GM23338 (cell line): ENCODE measurements around the gene COBLL1. TPM values are rescaled to one million over a fixed set of nuclear protein-coding genes. Genes with fewer than 3 reads are reported as not detected.

Experiments used
- ATAC-seq: fragments of 200-7000 bp; cut with Tn5 transposase; 3 replicates; pipeline ENCODE4 v1.9.1; 2020
- DNase-seq: peaks from one replicate; pipeline ENCODE4 v3.0.0-alpha.2; 2015; ENCODE audit warnings: low spot score
- H2AFZ ChIP-seq: fragments of 200-600 bp; sonication (generic); 2 replicates; pipeline ENCODE4 v1.8.0; 2016; ENCODE audit warnings: antibody characterized with exemption, mild to moderate bottlenecking, moderate library complexity
- H3F3A ChIP-seq: fragments of 200-600 bp; sonication (generic); replicated peaks from 2 replicates; pipeline ENCODE4 v1.8.0; 2017; ENCODE audit warnings: antibody characterized with exemption, mixed run types, low read depth
- H3K27ac ChIP-seq: fragments of 200-600 bp; sonication (generic); 2 replicates; pipeline ENCODE4 v1.6.1; 2016; ENCODE audit warnings: low read depth
- H3K27me3 ChIP-seq: fragments of 200-600 bp; sonication (generic); 2 replicates; pipeline ENCODE4 v1.8.0; 2016; ENCODE audit warnings: mild to moderate bottlenecking, mixed run types, moderate library complexity; ENCODE audit not compliant: insufficient read depth
- H3K36me3 ChIP-seq: fragments of 200-600 bp; sonication (generic); 2 replicates; pipeline ENCODE4 v1.8.0; 2016; ENCODE audit warnings: mild to moderate bottlenecking; ENCODE audit not compliant: insufficient read depth
- H3K4me1 ChIP-seq: fragments of 200-600 bp; sonication (generic); 2 replicates; pipeline ENCODE4 v1.8.0; 2016; ENCODE audit warnings: mild to moderate bottlenecking, moderate library complexity; ENCODE audit not compliant: insufficient read depth
- H3K4me2 ChIP-seq: fragments of 200-600 bp; sonication (generic); 2 replicates; pipeline ENCODE4 v1.7.1; 2017; ENCODE audit warnings: mixed run types
- H3K4me3 ChIP-seq: fragments of 200-600 bp; sonication (generic); 2 replicates; pipeline ENCODE4 v1.6.1; 2016; ENCODE audit warnings: mixed run types
- H3K79me2 ChIP-seq: fragments of 200-600 bp; sonication (generic); replicated peaks from 2 replicates; pipeline ENCODE4 v1.8.0; 2017; ENCODE audit warnings: mild to moderate bottlenecking; ENCODE audit not compliant: insufficient read depth
- H3K9me2 ChIP-seq: fragments of 200-600 bp; sonication (generic); 2 replicates; pipeline ENCODE4 v1.8.0; 2017; ENCODE audit not compliant: insufficient read depth
- H4K20me1 ChIP-seq: fragments of 200-600 bp; sonication (generic); replicated peaks from 2 replicates; pipeline ENCODE4 v1.8.0; 2017; ENCODE audit warnings: mild to moderate bottlenecking; ENCODE audit not compliant: insufficient read depth
- H3K27ac Mint-ChIP-seq: 2 replicates; pipeline ENCODE4 v1.8.0; 2020; ENCODE audit warnings: inconsistent platforms, mild to moderate bottlenecking, moderate library complexity, mixed read lengths
- H3K27me3 Mint-ChIP-seq: 3 replicates; pipeline ENCODE4 v1.8.0; 2022; ENCODE audit warnings: low read depth, mild to moderate bottlenecking, moderate library complexity, mixed read lengths, inconsistent platforms; ENCODE audit not compliant: insufficient read depth, poor library complexity
- H3K36me3 Mint-ChIP-seq: 3 replicates; pipeline ENCODE4 v1.8.0; 2021; ENCODE audit warnings: low read depth, mild to moderate bottlenecking, inconsistent platforms, moderate library complexity, mixed read lengths
- H3K4me1 Mint-ChIP-seq: 3 replicates; pipeline ENCODE4 v1.8.0; 2020; ENCODE audit warnings: mild to moderate bottlenecking, inconsistent platforms, mixed read lengths
- H3K4me3 Mint-ChIP-seq: 3 replicates; pipeline ENCODE4 v1.8.0; 2021; ENCODE audit warnings: moderate library complexity, mild to moderate bottlenecking, inconsistent platforms, mixed read lengths
- H3K9me3 Mint-ChIP-seq: 3 replicates; pipeline ENCODE4 v1.8.0; 2020; ENCODE audit warnings: moderate library complexity, mild to moderate bottlenecking, inconsistent platforms, mixed read lengths
- CREB1 ChIP-seq: fragments of 250-450 bp; sonication (Bioruptor Pico); IDR thresholded peaks from 2 replicates; pipeline ENCODE4 v1.5.0; 2020; ENCODE audit warnings: low read depth, mild to moderate bottlenecking, moderate library complexity
- EZH2 ChIP-seq: fragments of 200-600 bp; sonication (generic); IDR thresholded peaks from one replicate; pipeline ENCODE4 v1.8.0; 2017; ENCODE audit warnings: antibody characterized with exemption, mild to moderate bottlenecking, low read depth; ENCODE audit not compliant: unreplicated experiment
- NANOG ChIP-seq: IDR thresholded peaks from 2 replicates; pipeline ENCODE4 v1.6.1; 2016; ENCODE audit warnings: antibody characterized with exemption, borderline replicate concordance
- STAT1 ChIP-seq: IDR thresholded peaks from one replicate; pipeline ENCODE4 v1.6.1; 2016; ENCODE audit warnings: antibody characterized with exemption; ENCODE audit not compliant: unreplicated experiment
- polyA plus RNA-seq: library from polyadenylated mRNA; unstranded; fragments of >200 nt; fragmentation: Nextera tagmentation; extraction: Ambion mirVana; gene quantifications from 2 replicates; pipeline ENCODE4 v1.2.1, GENCODE V29; 2016
- total RNA-seq: library from RNA; depleted of rRNA; stranded (reverse); fragments of >200 nt; shearing (Covaris generic); gene quantifications from 2 replicates; pipeline ENCODE4 v1.2.3, GENCODE V29; 2014
- TF ChIP-seq, protein P1 (sequence below): IDR thresholded peaks from one replicate; pipeline ENCODE4 v1.6.1; 2018; ENCODE audit warnings: antibody characterized with exemption; ENCODE audit not compliant: unreplicated experiment
- TF ChIP-seq, protein P2 (sequence below): fragments of 250-450 bp; sonication (Bioruptor Pico); IDR thresholded peaks from 2 replicates; pipeline ENCODE4 v1.5.0; 2020; ENCODE audit warnings: mild to moderate bottlenecking, moderate library complexity

COBLL1 gene
- total and polyA plus RNA-seq, 2 experiments from 2014 or later, result 2.9 to 7.4 TPM

DNA sequence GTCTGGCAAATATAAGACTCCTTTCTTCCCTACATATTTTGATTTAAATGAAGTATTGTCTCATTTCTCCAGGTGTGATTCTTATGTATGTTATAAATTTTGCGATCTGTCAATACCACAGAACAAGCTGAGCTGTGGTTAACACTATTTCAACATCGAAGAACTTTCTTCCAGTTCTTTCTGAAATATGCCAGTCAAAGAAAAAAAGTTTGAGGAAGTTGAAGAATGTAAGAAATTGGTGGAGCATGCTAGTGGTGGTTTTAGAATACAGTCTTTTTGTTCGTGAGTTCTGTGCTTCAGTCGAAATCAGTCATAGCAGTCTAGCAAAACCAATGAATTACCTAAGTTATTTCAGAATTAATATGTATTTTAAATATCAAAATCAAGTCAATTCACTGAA lies 8.6 kb upstream of the COBLL1 start (continued):
- TF ChIP-seq, protein P1, sequence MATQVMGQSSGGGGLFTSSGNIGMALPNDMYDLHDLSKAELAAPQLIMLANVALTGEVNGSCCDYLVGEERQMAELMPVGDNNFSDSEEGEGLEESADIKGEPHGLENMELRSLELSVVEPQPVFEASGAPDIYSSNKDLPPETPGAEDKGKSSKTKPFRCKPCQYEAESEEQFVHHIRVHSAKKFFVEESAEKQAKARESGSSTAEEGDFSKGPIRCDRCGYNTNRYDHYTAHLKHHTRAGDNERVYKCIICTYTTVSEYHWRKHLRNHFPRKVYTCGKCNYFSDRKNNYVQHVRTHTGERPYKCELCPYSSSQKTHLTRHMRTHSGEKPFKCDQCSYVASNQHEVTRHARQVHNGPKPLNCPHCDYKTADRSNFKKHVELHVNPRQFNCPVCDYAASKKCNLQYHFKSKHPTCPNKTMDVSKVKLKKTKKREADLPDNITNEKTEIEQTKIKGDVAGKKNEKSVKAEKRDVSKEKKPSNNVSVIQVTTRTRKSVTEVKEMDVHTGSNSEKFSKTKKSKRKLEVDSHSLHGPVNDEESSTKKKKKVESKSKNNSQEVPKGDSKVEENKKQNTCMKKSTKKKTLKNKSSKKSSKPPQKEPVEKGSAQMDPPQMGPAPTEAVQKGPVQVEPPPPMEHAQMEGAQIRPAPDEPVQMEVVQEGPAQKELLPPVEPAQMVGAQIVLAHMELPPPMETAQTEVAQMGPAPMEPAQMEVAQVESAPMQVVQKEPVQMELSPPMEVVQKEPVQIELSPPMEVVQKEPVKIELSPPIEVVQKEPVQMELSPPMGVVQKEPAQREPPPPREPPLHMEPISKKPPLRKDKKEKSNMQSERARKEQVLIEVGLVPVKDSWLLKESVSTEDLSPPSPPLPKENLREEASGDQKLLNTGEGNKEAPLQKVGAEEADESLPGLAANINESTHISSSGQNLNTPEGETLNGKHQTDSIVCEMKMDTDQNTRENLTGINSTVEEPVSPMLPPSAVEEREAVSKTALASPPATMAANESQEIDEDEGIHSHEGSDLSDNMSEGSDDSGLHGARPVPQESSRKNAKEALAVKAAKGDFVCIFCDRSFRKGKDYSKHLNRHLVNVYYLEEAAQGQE, result no peak
- TF ChIP-seq, protein P2, sequence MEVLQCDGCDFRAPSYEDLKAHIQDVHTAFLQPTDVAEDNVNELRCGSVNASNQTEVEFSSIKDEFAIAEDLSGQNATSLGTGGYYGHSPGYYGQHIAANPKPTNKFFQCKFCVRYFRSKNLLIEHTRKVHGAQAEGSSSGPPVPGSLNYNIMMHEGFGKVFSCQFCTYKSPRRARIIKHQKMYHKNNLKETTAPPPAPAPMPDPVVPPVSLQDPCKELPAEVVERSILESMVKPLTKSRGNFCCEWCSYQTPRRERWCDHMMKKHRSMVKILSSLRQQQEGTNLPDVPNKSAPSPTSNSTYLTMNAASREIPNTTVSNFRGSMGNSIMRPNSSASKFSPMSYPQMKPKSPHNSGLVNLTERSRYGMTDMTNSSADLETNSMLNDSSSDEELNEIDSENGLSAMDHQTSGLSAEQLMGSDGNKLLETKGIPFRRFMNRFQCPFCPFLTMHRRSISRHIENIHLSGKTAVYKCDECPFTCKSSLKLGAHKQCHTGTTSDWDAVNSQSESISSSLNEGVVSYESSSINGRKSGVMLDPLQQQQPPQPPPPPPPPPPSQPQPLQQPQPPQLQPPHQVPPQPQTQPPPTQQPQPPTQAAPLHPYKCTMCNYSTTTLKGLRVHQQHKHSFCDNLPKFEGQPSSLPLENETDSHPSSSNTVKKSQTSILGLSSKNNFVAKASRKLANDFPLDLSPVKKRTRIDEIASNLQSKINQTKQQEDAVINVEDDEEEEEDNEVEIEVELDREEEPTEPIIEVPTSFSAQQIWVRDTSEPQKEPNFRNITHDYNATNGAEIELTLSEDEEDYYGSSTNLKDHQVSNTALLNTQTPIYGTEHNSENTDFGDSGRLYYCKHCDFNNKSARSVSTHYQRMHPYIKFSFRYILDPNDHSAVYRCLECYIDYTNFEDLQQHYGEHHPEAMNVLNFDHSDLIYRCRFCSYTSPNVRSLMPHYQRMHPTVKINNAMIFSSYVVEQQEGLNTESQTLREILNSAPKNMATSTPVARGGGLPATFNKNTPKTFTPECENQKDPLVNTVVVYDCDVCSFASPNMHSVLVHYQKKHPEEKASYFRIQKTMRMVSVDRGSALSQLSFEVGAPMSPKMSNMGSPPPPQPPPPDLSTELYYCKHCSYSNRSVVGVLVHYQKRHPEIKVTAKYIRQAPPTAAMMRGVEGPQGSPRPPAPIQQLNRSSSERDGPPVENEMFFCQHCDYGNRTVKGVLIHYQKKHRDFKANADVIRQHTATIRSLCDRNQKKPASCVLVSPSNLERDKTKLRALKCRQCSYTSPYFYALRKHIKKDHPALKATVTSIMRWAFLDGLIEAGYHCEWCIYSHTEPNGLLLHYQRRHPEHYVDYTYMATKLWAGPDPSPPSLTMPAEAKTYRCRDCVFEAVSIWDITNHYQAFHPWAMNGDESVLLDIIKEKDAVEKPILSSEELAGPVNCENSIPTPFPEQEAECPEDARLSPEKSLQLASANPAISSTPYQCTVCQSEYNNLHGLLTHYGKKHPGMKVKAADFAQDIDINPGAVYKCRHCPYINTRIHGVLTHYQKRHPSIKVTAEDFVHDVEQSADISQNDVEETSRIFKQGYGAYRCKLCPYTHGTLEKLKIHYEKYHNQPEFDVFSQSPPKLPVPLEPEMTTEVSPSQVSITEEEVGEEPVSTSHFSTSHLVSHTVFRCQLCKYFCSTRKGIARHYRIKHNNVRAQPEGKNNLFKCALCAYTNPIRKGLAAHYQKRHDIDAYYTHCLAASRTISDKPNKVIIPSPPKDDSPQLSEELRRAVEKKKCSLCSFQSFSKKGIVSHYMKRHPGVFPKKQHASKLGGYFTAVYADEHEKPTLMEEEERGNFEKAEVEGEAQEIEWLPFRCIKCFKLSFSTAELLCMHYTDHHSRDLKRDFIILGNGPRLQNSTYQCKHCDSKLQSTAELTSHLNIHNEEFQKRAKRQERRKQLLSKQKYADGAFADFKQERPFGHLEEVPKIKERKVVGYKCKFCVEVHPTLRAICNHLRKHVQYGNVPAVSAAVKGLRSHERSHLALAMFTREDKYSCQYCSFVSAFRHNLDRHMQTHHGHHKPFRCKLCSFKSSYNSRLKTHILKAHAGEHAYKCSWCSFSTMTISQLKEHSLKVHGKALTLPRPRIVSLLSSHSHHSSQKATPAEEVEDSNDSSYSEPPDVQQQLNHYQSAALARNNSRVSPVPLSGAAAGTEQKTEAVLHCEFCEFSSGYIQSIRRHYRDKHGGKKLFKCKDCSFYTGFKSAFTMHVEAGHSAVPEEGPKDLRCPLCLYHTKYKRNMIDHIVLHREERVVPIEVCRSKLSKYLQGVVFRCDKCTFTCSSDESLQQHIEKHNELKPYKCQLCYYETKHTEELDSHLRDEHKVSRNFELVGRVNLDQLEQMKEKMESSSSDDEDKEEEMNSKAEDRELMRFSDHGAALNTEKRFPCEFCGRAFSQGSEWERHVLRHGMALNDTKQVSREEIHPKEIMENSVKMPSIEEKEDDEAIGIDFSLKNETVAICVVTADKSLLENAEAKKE, result no peak
- TF ChIP-seq STAT1 (no peak), CREB1 (CRISPR knock-in tag) (no peak), NANOG (no peak), EZH2 (no peak)

DNA sequence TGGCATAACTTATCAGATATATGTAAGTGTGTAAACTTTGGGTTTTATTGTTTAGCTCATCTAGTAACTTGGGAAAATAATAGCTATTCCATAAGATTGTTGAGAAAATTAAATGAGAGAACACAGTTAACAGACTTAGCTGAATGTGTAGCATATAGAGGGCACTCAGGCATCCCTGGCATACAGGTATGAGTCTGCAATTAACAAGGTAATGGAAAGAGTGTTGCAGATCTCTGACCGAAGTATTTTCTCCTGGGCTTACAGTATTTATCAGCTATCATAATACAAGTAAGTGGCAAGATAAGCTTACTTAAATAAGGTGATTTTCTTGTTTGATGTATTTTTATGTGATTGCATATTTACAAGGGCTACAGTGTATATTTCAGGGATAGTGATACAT lies 7.9 kb upstream of the COBLL1 start:
- ATAC-seq (no peak), DNase-seq (no peak)
- Histone ChIP-seq H3K36me3 (no peaks in the 10 kb centered on the region), H3K79me2 (no peaks in the 10 kb centered on the region), H3F3A (no peaks in the 10 kb centered on the region), H2AFZ (no peak overlapping the region), H3K4me3 (no peak overlapping the region), H3K9me2 (no peaks in the 10 kb centered on the region), H3K4me2 (no peak overlapping the region), H4K20me1 (no peaks in the 10 kb centered on the region), H3K27ac (no peak overlapping the region), H3K27me3 (no peaks in the 10 kb centered on the region), H3K4me1 (no peaks in the 10 kb centered on the region)
- Mint-ChIP-seq H3K4me3 (no peak overlapping the region), H3K9me3 (no peaks in the 10 kb centered on the region), H3K4me1 (no peaks in the 10 kb centered on the region), H3K36me3 (no peaks in the 10 kb centered on the region), H3K27ac (no peak overlapping the region; the same call in 1 of the 2 replicates), H3K27me3 (no peaks in the 10 kb centered on the region)
- TF ChIP-seq, protein P2, result no peak
- TF ChIP-seq CREB1 (CRISPR knock-in tag), result no peak
